HepG2 (cell line): ENCODE measurements around the gene CYP4F22. TPM values are rescaled to one million over a fixed set of nuclear protein-coding genes. Genes with fewer than 3 reads are reported as not detected.

Experiments
- ATAC-seq: fragments of 200-7000 bp; cut with Tn5 transposase; 3 replicates; pipeline ENCODE4 v1.9.1; 2020; ENCODE audit warnings: mild to moderate bottlenecking, moderate library complexity
- BruUV-seq: library from RNA; stranded (reverse); fragments of 400-500 nt; replicated peaks from 2 replicates; lab custom pipeline; 2021; lab: Mats Ljungman, UMichigan
- CTCF ChIA-PET: fragments of 300-600 bp; formaldehyde crosslinking; extraction: SDS; loops from one replicate; lab custom pipeline; 2021; ENCODE audit warnings: low total read pairs, inconsistent platforms, low intra/inter-chr PET ratio; lab: Yijun Ruan, JAX
- POLR2A ChIA-PET: fragments of 350-600 bp; sonication (Branson Sonifier 250); formaldehyde crosslinking; loops from one replicate; lab custom pipeline; 2020; ENCODE audit warnings: antibody characterized with exemption, inconsistent platforms; lab: Yijun Ruan, JAX
- DNase-seq: peaks from one replicate; pipeline ENCODE4 v3.0.0-alpha.2; 2015; ENCODE audit warnings: low spot score
- FAIRE-seq: peaks from 3 replicates; lab custom pipeline; 2011; peaks lifted over from hg19 to GRCh38; lab: Jason Lieb, UNC
- H2AFZ ChIP-seq: one replicate; pipeline ENCODE4 v1.6.1; 2011; ENCODE audit warnings: low read length, inconsistent platforms
- H3K27ac ChIP-seq: fragments of 300-600 bp; 3 replicates; pipeline ENCODE4 v1.8.0; 2011; ENCODE audit warnings: mixed run types, mild to moderate bottlenecking, mixed read lengths, low read length, inconsistent platforms; ENCODE audit not compliant: insufficient read depth; ENCODE audit errors: extremely low read length
- H3K27me3 ChIP-seq, 2 experiments: fragments of 200-600 bp in 1 of 2; 2 replicates in 1 of 2; 3 replicates in 1 of 2; pipeline versions ENCODE4 v1.6.0 to v1.8.0; 2011; ENCODE audit warnings: low read length in 2 of 2, mild to moderate bottlenecking in 2 of 2, moderate library complexity in 2 of 2, inconsistent platforms in 1 of 2; ENCODE audit not compliant: insufficient read depth in 2 of 2, control insufficient read depth in 1 of 2
- H3K36me3 ChIP-seq, 2 experiments: fragments of 200-600 bp in 1 of 2; replicated peaks in 1 of 2; 2 replicates in 1 of 2; 3 replicates in 1 of 2; pipeline versions ENCODE4 v1.5.1 to v1.8.0; 2011; ENCODE audit warnings: low read length in 2 of 2, inconsistent platforms in 1 of 2; ENCODE audit not compliant: insufficient read depth in 2 of 2, control insufficient read depth in 1 of 2
- H3K4me1 ChIP-seq: 2 replicates; pipeline ENCODE4 v1.5.1; 2012; ENCODE audit warnings: low read length, inconsistent platforms; ENCODE audit not compliant: insufficient read depth
- H3K4me2 ChIP-seq: 2 replicates; pipeline ENCODE4 v1.6.0; 2011; ENCODE audit warnings: low read depth, low read length, inconsistent platforms
- H3K4me3 ChIP-seq, 3 experiments: fragments of 200-600 bp in 1 of 3; sonication (generic), shearing (Covaris generic) in 1 of 3; replicated peaks in 1 of 3; 2 replicates each; pipeline ENCODE4 v1.5.1; 2011 to 2016; ENCODE audit warnings: low read length in 3 of 3, inconsistent platforms in 2 of 3, low read depth in 2 of 3, mild to moderate bottlenecking in 2 of 3, control low read depth in 1 of 3, mixed read lengths in 1 of 3; ENCODE audit not compliant: insufficient read depth in 1 of 3
- H3K79me2 ChIP-seq: one replicate; pipeline ENCODE4 v1.6.1; 2011; ENCODE audit warnings: low read length, inconsistent platforms; ENCODE audit not compliant: insufficient read depth
- H3K9ac ChIP-seq: 2 replicates; pipeline ENCODE4 v1.6.0; 2011; ENCODE audit warnings: mild to moderate bottlenecking, low read depth, low read length, inconsistent platforms; ENCODE audit not compliant: insufficient read depth
- H3K9me3 ChIP-seq: 2 replicates; pipeline ENCODE4 v1.5.1; 2012; ENCODE audit warnings: mild to moderate bottlenecking, low read length
- H4K20me1 ChIP-seq: 2 replicates; pipeline ENCODE4 v1.6.0; 2011; ENCODE audit warnings: inconsistent platforms, mild to moderate bottlenecking, low read length, moderate library complexity; ENCODE audit not compliant: insufficient read depth
- ARNT2 ChIP-seq: sonication (generic); formaldehyde crosslinking; IDR thresholded peaks from 2 replicates; pipeline ENCODE4 v1.8.0; 2022; ENCODE audit warnings: mild to moderate bottlenecking, low read depth, missing genetic modification reagents, moderate library complexity
- EEA1 ChIP-seq: sonication (generic); formaldehyde crosslinking; IDR thresholded peaks from 2 replicates; pipeline ENCODE4 v1.5.1; 2020; ENCODE audit warnings: mild to moderate bottlenecking, missing genetic modification reagents, borderline replicate concordance
- FOXJ3 ChIP-seq: sonication (generic); formaldehyde crosslinking; IDR thresholded peaks from 2 replicates; pipeline ENCODE4 v1.4.0; 2020; ENCODE audit warnings: missing genetic modification reagents, mild to moderate bottlenecking, borderline replicate concordance
- HDAC1 ChIP-seq: sonication (generic); formaldehyde crosslinking; IDR thresholded peaks from 2 replicates; pipeline ENCODE4 v1.5.1; 2020; ENCODE audit warnings: mild to moderate bottlenecking, missing genetic modification reagents
- KDM5B ChIP-seq: sonication (generic); formaldehyde crosslinking; IDR thresholded peaks from 2 replicates; pipeline ENCODE4 v1.4.0; 2020; ENCODE audit warnings: missing genetic modification reagents, mild to moderate bottlenecking, borderline replicate concordance
- MED8 ChIP-seq: sonication (generic); formaldehyde crosslinking; IDR thresholded peaks from 2 replicates; pipeline ENCODE4 v1.8.1; 2023; ENCODE audit warnings: mild to moderate bottlenecking, missing genetic modification reagents; ENCODE audit not compliant: insufficient replicate concordance
- MTERF4 ChIP-seq: sonication (generic); formaldehyde crosslinking; IDR thresholded peaks from 2 replicates; pipeline ENCODE4 v1.8.0; 2023; ENCODE audit warnings: mild to moderate bottlenecking, missing genetic modification reagents
- NR2F2 ChIP-seq: IDR thresholded peaks from 2 replicates; pipeline ENCODE4 v1.6.1; 2012; ENCODE audit warnings: low read depth, inconsistent platforms, borderline replicate concordance
- PLRG1 ChIP-seq: fragments of 450-650 bp; conservative IDR thresholded peaks from 2 replicates; pipeline ENCODE4 v1.6.1; 2016
- REPIN1 ChIP-seq: sonication (generic); formaldehyde crosslinking; IDR thresholded peaks from 2 replicates; pipeline ENCODE4 v1.8.0; 2022; ENCODE audit warnings: missing genetic modification reagents, low read depth, mild to moderate bottlenecking, borderline replicate concordance
- SRSF9 ChIP-seq: fragments of 200-400 bp; formaldehyde crosslinking; IDR thresholded peaks from 2 replicates; pipeline ENCODE4 v1.6.1; 2018; ENCODE audit warnings: borderline replicate concordance, mild to moderate bottlenecking, low read depth, low read length; ENCODE audit not compliant: insufficient read depth, poor library complexity, severe bottlenecking
- THRA ChIP-seq: sonication (generic); formaldehyde crosslinking; IDR thresholded peaks from 2 replicates; pipeline ENCODE4 v1.4.0; 2020; ENCODE audit warnings: missing genetic modification reagents, borderline replicate concordance
- TMF1 ChIP-seq: sonication (generic); formaldehyde crosslinking; IDR thresholded peaks from 2 replicates; pipeline ENCODE4 v1.8.1; 2022; ENCODE audit warnings: low read depth, missing genetic modification reagents
- UBTF ChIP-seq: sonication (generic); formaldehyde crosslinking; IDR thresholded peaks from 2 replicates; pipeline ENCODE4 v1.4.0; 2020; ENCODE audit warnings: mild to moderate bottlenecking, missing genetic modification reagents
- WIZ ChIP-seq: sonication (generic); formaldehyde crosslinking; IDR thresholded peaks from 2 replicates; pipeline ENCODE4 v1.5.1; 2020; ENCODE audit warnings: mild to moderate bottlenecking, missing genetic modification reagents
- ZKSCAN1 ChIP-seq: fragments of 150-350 bp; IDR thresholded peaks from 2 replicates; pipeline ENCODE4 v1.6.1; 2014; ENCODE audit warnings: low read length
- ZNF282 ChIP-seq: fragments of 450-650 bp; IDR thresholded peaks from 2 replicates; pipeline ENCODE4 v1.6.1; 2018; ENCODE audit not compliant: partially characterized antibody
- ZNF326 ChIP-seq: sonication (generic); formaldehyde crosslinking; IDR thresholded peaks from 2 replicates; pipeline ENCODE4 v1.4.0; 2020; ENCODE audit warnings: missing genetic modification reagents, borderline replicate concordance
- ZNF460 ChIP-seq: sonication (generic); formaldehyde crosslinking; IDR thresholded peaks from 2 replicates; pipeline ENCODE4 v1.5.1; 2020; ENCODE audit warnings: missing genetic modification reagents, mild to moderate bottlenecking, borderline replicate concordance
- ZSCAN21 ChIP-seq: sonication (generic); formaldehyde crosslinking; IDR thresholded peaks from 2 replicates; pipeline ENCODE4 v1.8.0; 2022; ENCODE audit warnings: mild to moderate bottlenecking, missing genetic modification reagents, moderate library complexity, borderline replicate concordance
- WGBS: methylation state at CpG from one replicate; pipeline ENCODE4 v1.1.6; 2017; ENCODE audit warnings: low lambda C conversion rate; 5-methylcytosine and 5-hydroxymethylcytosine counted together
- in situ Hi-C: cut with HindIII; loops from 2 replicates; pipeline ENCODE4 v1.10.0; 2017; ENCODE audit warnings: low pct_unique_long_range_greater_than_20kb; ENCODE audit not compliant: extremely low pct_ligation_motif_present
- intact Hi-C: fragments of 100-400 bp; cut with micrococcal nuclease; formaldehyde crosslinking; loops from one replicate; pipeline ENCODE4 v1.10.0; 2022; ENCODE audit not compliant: unreplicated experiment
- polyA plus RNA-seq, 8 experiments: library from polyadenylated mRNA; depleted of rRNA in 3 of 8; stranded (reverse) in 7 of 8; unstranded in 1 of 8; fragments of >200 nt; fragmentation: Illumina TruSeq in 4 of 8; extraction: Trizol in 4 of 8; gene quantifications; 2 replicates each; pipeline versions ENCODE4 v1.2.1 to v1.2.3, GENCODE V29; 2011 to 2016; ENCODE audit warnings: low read depth in 4 of 8, missing spikeins in 1 of 8, mixed read lengths in 1 of 8; ENCODE audit not compliant: insufficient read depth in 1 of 8
- total RNA-seq, 5 experiments: library from RNA; depleted of rRNA; stranded (reverse); fragments of >200 nt; fragmentation: Illumina TruSeq; extraction: Trizol; gene quantifications; 2 replicates each; pipeline ENCODE4 v1.2.3, GENCODE V29; 2016; ENCODE audit warnings: low read depth in 1 of 5

Gene CYP4F22
- total and polyA plus RNA-seq, 2 of the 13 experiments (the other 11 are each of a cell fraction or from before 2014, with no cell fraction given) = 0.05 TPM; not detected in 1

GRCh38 chr19:15550273-15550672, 41.9 kb downstream of the CYP4F22 start (continued):
- TF ChIP-seq THRA (no peak), MTERF4 (CRISPR knock-in tag) (no peak), EEA1 (no peak), ZNF326 (CRISPR knock-in tag) (no peak)

- H3K27me3 ChIP-seq = no peaks in the 10 kb centered on the region; a peak in 1 of 5 replicates
- H3K79me2 ChIP-seq = no peaks in the 10 kb centered on the region
- intact Hi-C loops = no loop called here
- ChIA-PET CTCF (no interaction called here), POLR2A (interaction anchor here (0.9 to 1.6 kb wide), 2 partner anchors 118 to 132 kb away, joined by 3 to 9 read pairs; partner anchors contain the start of gene AKAP8L)
- no TSS peak for BruUV-seq
- no peaks in the 10 kb centered on the region for H3K9me3 ChIP-seq
- WGBS = 0% methylated on average over 4 of the region's 8 CpGs
- H2AFZ ChIP-seq = peak overlapping the region; percentile 39
- H3K27ac ChIP-seq = no peak overlapping the region
- no peak overlapping the region for H3K9ac ChIP-seq
- ATAC-seq = peak; percentile 27
- peak overlapping the region; percentile 52 to 74 (median 57); a peak in 5 of 6 replicates for H3K4me3 ChIP-seq
- peak; percentile 16 for DNase-seq
- H3K36me3 ChIP-seq = no peaks in the 10 kb centered on the region
- in situ Hi-C loops = loop anchor here (10.0 to 25.0 kb wide), 2 partner anchors 126 to 464 kb away; partner anchors contain the start of gene OR1I1
- no peaks in the 10 kb centered on the region for H4K20me1 ChIP-seq
- no peak for FAIRE-seq
- H3K4me2 ChIP-seq = peak overlapping the region; percentile 99
- H3K4me1 ChIP-seq = peaks cover 30% of the 10 kb centered on the region
- TF ChIP-seq HDAC1 (CRISPR knock-in tag) (0 out of 2 replicates have a peak, but pooled peaks have one; percentile 30), KDM5B (no peak), ZNF282 (no peak), UBTF (CRISPR knock-in tag) (peak; percentile 28; the same call in 1 of the 2 replicates), TMF1 (CRISPR knock-in tag) (no peak), SRSF9 (no peak), ARNT2 (0 out of 2 replicates have a peak, but pooled peaks have one; percentile 30), ZKSCAN1 (no peak), REPIN1 (no peak), FOXJ3 (no peak), NR2F2 (no peak), ZNF460 (no peak), PLRG1 (no peak), WIZ (CRISPR knock-in tag) (0 out of 2 replicates have a peak, but pooled peaks have one; percentile 54), ZSCAN21 (no peak), MED8 (CRISPR knock-in tag) (no peak)
Measured at GRCh38 chr19:15550929-15551292, 42.6 kb downstream of the CYP4F22 start.
